Thyroid gland (tissue), 4 donors: ENCODE data around the gene SERPINB1.

Experiments
- POLR2A ChIP-seq, 2 donors: fragments of 450-650 bp; IDR thresholded peaks; one replicate each; pipeline ENCODE4 v1.6.1; 2017; ENCODE audit warnings: antibody characterized with exemption in 2 of 2, mild to moderate bottlenecking in 2 of 2, moderate library complexity in 1 of 2
- TF ChIP-seq, protein P1 (sequence below), 6 experiments: fragments of 200-600 bp in 3 of 6; fragments of 450-650 bp in 3 of 6; sonication (generic) in 3 of 6; IDR thresholded peaks; one replicate each; pipeline ENCODE4 v1.5.1; 2016 to 2019; ENCODE audit warnings: antibody characterized with exemption in 6 of 6, mild to moderate bottlenecking in 2 of 6, inconsistent platforms in 1 of 6, moderate library complexity in 1 of 6

DNA sequence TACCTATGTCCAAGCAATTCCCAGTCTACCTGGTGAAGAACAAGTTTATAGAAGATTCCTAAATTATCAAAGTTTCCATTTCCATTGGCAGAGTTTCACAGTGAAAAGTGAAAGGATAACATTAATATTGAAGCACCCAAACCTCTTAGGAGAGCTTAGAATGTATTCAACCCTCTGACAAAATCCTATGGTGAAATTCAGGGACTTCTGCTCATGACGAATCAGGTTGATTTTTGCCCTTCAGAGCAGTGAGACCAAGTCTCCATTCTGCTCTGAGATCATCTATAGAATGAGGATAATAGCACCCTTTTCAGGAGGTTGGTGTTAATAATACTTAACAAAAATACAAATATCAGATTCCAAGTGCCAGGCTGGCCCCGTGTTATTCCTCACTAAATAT lies 15.5 kb downstream of the SERPINB1 start:
- TF ChIP-seq, protein P1, sequence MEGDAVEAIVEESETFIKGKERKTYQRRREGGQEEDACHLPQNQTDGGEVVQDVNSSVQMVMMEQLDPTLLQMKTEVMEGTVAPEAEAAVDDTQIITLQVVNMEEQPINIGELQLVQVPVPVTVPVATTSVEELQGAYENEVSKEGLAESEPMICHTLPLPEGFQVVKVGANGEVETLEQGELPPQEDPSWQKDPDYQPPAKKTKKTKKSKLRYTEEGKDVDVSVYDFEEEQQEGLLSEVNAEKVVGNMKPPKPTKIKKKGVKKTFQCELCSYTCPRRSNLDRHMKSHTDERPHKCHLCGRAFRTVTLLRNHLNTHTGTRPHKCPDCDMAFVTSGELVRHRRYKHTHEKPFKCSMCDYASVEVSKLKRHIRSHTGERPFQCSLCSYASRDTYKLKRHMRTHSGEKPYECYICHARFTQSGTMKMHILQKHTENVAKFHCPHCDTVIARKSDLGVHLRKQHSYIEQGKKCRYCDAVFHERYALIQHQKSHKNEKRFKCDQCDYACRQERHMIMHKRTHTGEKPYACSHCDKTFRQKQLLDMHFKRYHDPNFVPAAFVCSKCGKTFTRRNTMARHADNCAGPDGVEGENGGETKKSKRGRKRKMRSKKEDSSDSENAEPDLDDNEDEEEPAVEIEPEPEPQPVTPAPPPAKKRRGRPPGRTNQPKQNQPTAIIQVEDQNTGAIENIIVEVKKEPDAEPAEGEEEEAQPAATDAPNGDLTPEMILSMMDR (IDR thresholded peaks at IDR 0.05), result no peak
- TF ChIP-seq POLR2A (IDR thresholded peaks at IDR 0.05), result no peak
